ENCODE measurements around the gene SLC31A2. TPM values are rescaled to one million over a fixed set of nuclear protein-coding genes. Genes with fewer than 3 reads are reported as not detected.

Gene SLC31A2
- total RNA-seq, 2 donors from 2014 or later = 8.8 to 34.3 TPM

- Histone ChIP-seq H3K36me3 (peaks cover under 1 to 4% of the 10 kb centered on the region in 2 donors), H3K9me3 (no peaks in the 10 kb centered on the region), H3K4me1 (replicated peaks) (no peaks in the 10 kb centered on the region), H3K27ac (no peak overlapping the region), H3K27me3 (replicated peaks; ENCODE audit: insufficient read depth) (no peaks in the 10 kb centered on the region), H3K4me3 (no peak overlapping the region)
- intact Hi-C loops (cut with DNase I) = no loop called here
- no peak for DNase-seq (ENCODE audit: low spot score)
- no peak for TF ChIP-seq CTCF (IDR thresholded peaks at IDR 0.05)
- no peak for TF ChIP-seq POLR2AphosphoS5 (IDR thresholded peaks at IDR 0.05)
- TF ChIP-seq POLR2A (IDR thresholded peaks at IDR 0.05) = no peak
- WGBS = 97% methylated on average over 1 of the region's 1 CpG
These were observed 27.3 kb downstream of the SLC31A2 start for GRCh38 chr9:113178087-113178486.

GRCh38 chr9:113179839-113180238, 29.0 kb downstream of the SLC31A2 start:
- no peak overlapping the region for H3K27ac ChIP-seq
- no peak overlapping the region for H3K4me3 ChIP-seq
- no peaks in the 10 kb centered on the region for H3K9me3 ChIP-seq
- no peaks in the 10 kb centered on the region for H3K27me3 ChIP-seq (replicated peaks; ENCODE audit: insufficient read depth)
- intact Hi-C loops (cut with DNase I) = no loop called here
- no peak for TF ChIP-seq CTCF (IDR thresholded peaks at IDR 0.05)
- TF ChIP-seq POLR2A (IDR thresholded peaks at IDR 0.05) = no peak
- TF ChIP-seq POLR2AphosphoS5 (IDR thresholded peaks at IDR 0.05) = no peak
- peaks cover 4 to 8% of the 10 kb centered on the region in 2 donors for H3K36me3 ChIP-seq
- WGBS = 82% methylated on average over 1 of the region's 1 CpG
- no peak for DNase-seq (ENCODE audit: low spot score)
- H3K4me1 ChIP-seq (replicated peaks) = no peaks in the 10 kb centered on the region

GRCh38 chr9:113181165-113181564, 30.4 kb downstream of the SLC31A2 start:
- TF ChIP-seq POLR2AphosphoS5 (IDR thresholded peaks at IDR 0.05) (no peak), CTCF (IDR thresholded peaks at IDR 0.05) (no peak), POLR2A (IDR thresholded peaks at IDR 0.05) (no peak)
- H3K4me3 ChIP-seq = no peak overlapping the region
- intact Hi-C loops (cut with DNase I) = no loop called here
- no peaks in the 10 kb centered on the region for H3K27me3 ChIP-seq (replicated peaks; ENCODE audit: insufficient read depth)
- no peaks in the 10 kb centered on the region for H3K9me3 ChIP-seq
- H3K36me3 ChIP-seq = peaks cover 4 to 8% of the 10 kb centered on the region in 2 donors
- H3K4me1 ChIP-seq (replicated peaks) = no peaks in the 10 kb centered on the region
- no peak for DNase-seq (ENCODE audit: low spot score)
- H3K27ac ChIP-seq = no peak overlapping the region

- intact Hi-C loops (cut with DNase I) = no loop called here
- Histone ChIP-seq H3K36me3 (peaks cover 8 to 15% of the 10 kb centered on the region in 2 donors), H3K27me3 (replicated peaks; ENCODE audit: insufficient read depth) (no peaks in the 10 kb centered on the region), H3K4me3 (no peak overlapping the region), H3K27ac (no peak overlapping the region), H3K9me3 (no peaks in the 10 kb centered on the region), H3K4me1 (replicated peaks) (no peaks in the 10 kb centered on the region)
- WGBS = 96% methylated on average over 2 of the region's 2 CpGs
- TF ChIP-seq POLR2A (IDR thresholded peaks at IDR 0.05) = no peak
- TF ChIP-seq CTCF (IDR thresholded peaks at IDR 0.05) = no peak
- no peak for TF ChIP-seq POLR2AphosphoS5 (IDR thresholded peaks at IDR 0.05)
- DNase-seq (ENCODE audit: low spot score) = no peak
These were observed 33.2 kb downstream of the SLC31A2 start for GRCh38 chr9:113183956-113184488.

- TF ChIP-seq POLR2A (IDR thresholded peaks at IDR 0.05) = no peak
- TF ChIP-seq CTCF (IDR thresholded peaks at IDR 0.05) = no peak
- TF ChIP-seq POLR2AphosphoS5 (IDR thresholded peaks at IDR 0.05) = no peak
- no peak overlapping the region for H3K27ac ChIP-seq
- no peaks in the 10 kb centered on the region for H3K9me3 ChIP-seq
- no peaks in the 10 kb centered on the region for H3K27me3 ChIP-seq (replicated peaks; ENCODE audit: insufficient read depth)
- intact Hi-C loops (cut with DNase I) = no loop called here
- WGBS = 97% methylated on average over 2 of the region's 2 CpGs
- no peak overlapping the region for H3K4me3 ChIP-seq
- H3K36me3 ChIP-seq = peaks cover 8 to 15% of the 10 kb centered on the region in 2 donors
- no peak for DNase-seq (ENCODE audit: low spot score)
- H3K4me1 ChIP-seq (replicated peaks) = no peaks in the 10 kb centered on the region
These were observed 33.7 kb downstream of the SLC31A2 start for GRCh38 chr9:113184539-113184938.

All from prostate gland (tissue), 2 donors.